NCI-H774 (cell line): Measurements from ENCODE around the gene TXNRD2.

Experiments
- DNase-seq: peaks from one replicate; lab custom pipeline; 2025; lab: John Stamatoyannopoulos, UW

TXNRD2 gene

DNA sequence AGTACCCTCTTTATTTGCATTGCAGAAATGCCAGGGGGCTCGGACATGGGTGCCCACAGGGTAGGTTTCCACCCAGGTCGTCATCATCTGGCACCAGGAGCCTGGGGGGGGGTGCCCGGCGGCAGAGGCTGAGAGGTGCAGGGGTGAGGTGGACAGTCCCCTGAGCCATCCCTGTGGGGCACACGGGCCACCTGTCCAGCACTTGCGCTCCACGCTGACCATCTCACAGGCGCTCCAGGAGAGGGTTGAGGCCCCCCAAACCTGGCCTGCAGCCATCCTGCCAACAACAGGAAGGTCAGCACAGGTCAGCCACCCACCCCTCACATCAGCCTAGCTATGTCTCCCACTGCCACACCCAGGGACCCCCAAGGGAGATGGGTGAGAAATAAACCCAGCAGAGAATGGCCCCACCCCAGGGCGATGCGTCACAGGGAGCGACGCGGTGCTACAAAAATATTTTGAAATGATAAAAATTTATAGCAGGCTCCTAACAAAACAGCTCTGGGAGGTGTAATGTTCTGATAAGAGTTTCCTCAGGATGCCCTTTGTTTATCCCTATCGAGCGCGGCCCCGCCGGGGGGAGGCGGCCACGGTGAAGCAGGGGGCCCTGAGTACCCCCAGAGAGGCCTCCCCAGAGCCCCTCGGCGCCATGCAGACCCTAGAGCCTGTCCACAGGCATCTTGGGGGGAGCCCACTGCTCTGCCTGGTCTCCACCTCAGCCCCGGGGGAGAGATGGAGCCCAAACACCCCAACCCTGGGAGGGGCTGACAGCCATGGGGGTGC lies 65.9 kb downstream of the TXNRD2 start:
- DNase-seq: no peak

DNA sequence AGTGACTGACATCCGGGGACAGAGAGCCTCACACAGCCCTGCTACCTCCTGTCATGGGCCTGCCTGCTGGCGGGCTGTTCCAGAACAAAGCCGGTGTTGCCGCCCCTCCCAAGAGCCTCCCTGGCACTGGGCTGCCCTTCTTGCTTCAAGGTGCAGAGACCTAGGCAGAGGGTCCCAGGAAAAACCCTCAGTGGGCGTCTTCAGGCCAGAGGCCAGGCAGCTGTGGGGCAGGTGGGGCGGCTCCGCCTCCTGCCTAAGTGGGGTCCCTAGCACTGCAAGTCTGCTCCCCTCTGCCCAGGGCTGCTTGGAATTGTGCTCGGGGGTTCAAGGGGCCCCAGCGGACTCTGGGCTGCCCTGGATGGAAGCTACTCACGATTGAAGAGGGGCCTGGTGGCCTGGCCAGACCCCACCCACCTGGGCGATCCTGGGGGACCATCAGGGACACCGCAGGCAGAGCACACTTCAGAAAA lies 66.5 kb downstream of the TXNRD2 start:
- DNase-seq: no peak

DNA sequence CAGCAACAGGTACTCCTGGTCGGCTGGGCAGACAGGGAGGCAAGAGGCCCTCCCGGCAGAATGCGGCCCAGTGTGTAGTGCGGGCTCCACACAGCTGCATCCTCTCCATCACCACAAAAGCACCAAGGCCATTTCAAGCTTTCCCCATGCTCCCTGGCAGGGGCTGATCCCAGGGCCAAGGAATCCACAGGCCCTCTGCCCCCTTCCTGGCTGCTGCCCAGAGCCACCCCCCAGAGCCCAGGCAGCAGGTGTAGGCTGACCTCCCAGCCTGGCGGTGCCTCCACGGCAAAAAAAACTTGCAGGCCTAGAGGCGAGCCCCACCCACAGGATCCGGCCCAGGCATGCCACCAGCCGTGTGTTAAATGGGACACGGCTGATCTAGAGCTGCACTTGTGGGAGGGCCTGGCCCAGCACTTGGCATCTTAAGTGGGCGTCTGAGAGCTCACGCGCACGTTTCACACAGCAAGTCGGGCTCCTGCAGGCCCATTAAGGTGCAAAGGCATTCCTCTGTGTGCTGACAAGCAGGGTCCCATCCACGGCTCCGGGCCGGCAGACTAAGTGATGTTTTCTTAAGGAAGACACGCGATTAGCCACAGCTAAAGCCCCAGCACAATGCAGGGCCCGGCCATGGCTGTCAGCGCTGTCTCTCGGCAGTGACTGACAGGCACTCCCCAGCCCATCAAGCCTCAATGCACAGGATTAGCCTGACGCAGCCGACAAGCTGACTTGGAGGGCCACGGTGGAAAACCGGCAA lies 67.1 kb downstream of the TXNRD2 start:
- DNase-seq: no peak

DNA sequence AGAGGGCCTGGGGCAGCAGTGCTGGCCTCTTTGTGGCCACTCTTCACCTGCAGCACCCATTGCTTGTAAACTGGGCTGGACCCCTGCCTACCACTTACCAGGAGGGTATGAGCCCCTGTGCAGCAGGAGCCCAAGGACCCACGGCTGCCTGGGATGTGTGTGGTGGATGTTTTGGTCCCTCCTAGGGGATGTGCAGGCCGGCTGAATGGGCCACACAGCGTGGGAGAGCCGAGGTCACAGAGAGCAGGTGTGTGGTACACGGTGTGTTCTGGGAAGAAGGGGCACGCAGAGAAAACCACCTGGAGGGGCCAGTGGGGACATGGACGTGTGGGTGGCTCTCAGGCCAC lies 67.7 kb downstream of the TXNRD2 start:
- no peak for DNase-seq

DNA sequence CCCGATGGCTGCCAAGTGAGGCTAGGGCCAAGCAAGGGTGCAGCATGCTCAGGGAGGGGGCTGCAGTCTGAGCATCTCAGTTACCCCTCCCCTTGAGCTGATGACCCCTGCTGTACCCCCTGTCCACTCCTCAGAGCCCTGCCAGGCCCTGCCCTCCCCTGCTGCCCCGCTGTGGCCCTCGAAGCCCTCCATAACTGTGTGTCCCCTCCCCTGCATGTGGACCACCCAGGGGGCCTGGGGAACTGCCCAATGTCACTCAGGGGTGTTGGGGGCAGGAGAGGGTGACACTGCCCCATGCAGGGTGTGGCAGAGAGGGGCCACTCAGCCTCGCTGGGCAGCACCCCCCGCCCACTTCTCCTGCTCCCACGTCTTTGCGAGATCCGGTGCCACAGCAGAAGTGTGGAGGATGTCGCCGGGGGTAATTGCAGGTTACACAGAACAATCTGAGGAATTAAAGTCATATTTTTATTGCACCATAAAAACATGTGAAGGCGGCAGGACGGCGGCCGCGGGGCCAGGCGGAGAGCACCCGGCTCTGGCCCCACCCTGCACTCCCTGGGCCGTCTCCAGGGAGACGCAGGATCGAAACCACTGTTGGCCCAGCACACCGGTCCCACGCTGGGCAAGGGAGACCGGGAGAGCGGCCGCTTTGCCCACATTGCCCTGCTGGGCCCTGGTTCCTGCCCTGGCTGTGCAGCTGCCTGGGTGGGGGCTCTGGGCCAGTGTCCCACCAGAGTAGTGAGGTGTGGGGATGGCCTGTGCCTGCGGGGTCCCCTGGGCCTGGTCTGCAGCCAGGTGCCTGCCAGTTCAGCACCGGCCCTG lies 68.3 kb downstream of the TXNRD2 start:
- no peak for DNase-seq

DNA sequence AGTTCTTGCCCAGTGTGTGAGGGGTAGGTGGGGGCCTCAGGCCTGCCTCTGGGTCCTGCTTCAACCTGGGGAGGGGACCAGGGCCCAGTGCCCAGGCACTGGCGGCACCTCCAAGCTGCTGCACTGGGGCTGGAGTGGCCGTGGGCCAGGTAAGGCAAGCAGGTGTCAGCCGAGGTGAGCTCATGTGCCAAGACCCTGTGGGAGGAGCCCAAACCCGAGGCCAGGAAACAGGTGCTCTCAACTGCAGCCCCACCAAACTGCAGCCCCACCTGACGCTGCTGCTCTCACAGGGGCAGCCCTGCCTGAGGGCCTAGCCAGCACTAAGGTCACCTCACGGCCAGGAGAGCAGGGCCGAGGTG lies 68.9 kb downstream of the TXNRD2 start:
- peak; percentile 43 for DNase-seq

DNA sequence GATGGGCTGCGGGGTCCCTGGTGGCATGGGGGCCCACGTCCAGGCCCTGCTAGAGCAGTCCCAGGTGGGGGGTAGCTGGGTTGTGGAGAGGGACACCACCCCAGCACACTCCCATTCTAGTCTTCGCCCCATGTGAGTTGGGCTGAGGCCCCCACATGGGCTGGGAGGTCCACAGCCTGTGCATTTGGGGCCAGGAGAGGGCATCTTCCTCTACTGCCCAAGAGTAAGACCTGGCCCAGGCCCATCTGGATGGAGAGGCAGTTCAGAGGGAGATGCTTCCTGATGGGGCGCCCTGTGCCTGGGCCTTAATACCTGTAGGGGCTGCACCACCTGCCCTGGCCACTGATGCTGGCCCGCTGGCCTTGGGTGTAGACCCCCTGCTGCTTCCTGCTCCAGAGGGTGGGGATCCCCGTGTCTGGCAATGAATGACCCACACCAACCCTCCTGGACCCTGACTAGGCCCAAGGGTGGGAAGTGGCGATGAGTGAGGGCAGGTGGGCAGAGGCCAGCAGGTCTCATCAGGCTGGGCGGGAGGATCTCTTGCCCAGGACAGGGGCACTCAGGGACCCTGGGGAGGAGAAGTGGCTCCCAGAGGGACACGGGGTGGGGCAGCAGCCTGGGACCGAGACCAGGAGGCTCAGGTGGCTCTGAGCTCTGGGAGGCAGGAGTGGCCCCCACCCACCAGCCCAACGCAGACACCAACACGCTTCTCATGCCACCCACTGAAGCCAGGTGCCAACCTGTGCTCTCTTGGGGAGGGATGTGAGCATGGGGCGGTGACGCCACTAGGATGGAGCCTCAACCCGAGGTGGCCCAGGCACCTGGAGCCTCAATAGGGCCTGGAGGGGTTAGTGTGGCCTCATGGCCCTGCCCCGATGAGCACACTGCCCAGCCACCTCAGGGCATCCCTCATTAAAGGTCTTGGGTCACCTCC lies 69.5 kb downstream of the TXNRD2 start:
- no peak for DNase-seq

DNA sequence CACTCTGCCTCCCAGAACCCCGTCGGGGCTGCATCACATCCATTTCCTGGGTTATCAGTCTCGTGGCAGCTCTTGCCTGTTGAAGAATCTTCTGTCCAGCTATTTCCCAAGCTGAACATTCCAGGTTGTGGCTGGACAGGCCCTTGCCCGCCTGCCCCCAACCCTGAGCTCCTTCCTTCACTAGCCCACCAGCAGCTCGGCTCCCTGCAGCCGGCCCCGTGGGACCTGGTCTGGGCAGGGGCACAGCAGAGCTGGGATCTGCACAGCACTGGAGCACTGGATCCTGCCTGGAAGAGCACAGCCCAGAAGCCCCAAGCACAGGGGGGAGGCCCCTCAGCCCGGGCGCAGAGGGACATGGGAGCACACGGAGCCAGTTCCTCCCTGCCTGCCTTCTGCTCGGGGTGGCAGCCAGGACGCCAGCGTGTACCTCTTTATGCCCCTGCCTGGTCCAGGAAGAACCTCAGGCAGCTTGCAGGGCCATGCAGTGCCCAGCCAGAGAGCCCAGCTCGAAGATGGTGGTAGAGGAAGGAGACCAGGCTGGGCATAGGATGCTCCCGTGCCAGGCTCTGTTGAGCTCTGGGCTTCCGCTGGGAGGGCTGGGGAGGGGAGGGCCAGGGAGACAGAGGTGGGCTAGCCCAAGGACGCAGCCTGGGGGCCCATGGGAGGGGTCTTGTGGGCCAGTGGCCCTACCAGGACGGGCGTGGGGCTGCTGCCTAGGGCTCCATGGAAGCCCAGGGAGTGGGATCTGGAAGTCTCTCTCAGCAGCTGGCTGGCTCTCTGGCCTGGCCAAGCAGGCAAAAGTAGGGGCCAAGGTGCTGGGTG lies 70.4 kb downstream of the TXNRD2 start:
- DNase-seq: no peak

DNA sequence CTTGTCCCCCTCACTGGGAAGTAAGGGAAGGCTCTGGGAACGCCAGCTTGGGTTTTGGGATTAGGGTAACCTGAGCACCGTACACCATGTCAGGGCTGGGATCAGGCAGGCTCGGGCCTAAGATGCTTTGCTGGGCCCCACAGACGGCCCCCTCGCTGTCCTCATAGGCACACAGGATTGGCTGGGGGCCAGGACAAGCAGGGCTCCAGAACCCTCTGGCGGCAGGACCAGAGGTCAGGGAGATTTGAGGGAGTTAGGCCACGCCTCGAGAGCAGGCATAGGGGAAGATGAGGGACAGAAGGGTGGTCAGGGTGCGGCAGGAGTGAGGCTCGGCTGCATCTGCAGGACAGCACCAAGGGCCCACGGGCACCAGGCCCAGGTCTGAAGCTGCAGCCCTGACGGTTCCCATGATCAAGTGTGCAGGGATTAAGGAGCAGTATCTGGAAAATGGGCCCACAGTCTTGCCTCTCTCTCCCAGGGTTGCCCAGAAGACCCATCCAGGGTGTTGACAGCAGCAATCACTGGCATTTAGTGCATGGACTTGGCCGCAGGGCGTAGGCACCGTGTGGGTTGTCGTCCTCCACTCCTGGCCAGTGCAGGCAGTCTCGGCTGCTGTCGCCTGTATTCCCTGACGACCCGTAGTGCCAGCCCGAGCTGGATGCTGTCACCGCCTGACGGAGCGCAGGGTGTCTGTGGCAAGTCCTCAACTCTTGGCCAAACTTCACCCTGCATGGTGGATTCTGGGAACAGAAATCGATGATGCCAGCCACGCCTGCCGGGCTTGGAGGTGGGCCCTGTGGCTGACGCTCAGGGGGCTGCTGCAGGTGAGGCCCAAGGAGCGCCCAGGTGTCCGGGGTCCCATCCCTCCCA lies 71.2 kb downstream of the TXNRD2 start:
- no peak for DNase-seq

DNA sequence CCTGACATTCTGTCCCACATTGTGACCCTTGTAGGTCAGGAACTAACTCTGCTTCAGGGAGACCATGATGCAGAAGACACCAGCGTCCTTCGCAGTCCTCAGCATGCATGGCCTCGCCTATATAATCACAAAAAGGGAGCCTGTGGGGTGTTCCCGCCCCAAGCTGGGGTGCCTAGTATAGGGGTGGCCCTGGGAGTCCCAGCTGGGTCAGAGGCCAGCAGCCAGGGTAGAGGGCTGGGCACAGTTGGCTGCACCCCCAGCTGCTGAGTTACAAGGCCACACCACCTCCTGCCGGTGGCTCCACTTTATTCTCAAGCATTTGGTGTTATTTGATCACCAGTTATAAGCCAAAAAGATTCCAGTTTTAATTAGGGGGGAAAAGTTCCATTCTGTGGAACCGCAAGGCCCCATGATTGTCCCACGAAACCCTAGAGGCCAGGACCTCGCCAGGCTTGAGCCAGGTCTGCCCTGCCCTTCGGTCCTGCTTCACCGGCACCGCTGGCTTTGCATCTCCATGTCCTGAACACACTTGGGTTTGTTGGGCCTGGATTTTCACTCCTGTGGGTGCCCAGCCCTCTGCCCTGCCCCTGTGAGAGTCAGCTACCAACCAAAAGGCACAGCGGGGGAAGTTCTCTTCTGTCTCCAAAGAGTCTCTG lies 72.0 kb downstream of the TXNRD2 start:
- DNase-seq: no peak

DNA sequence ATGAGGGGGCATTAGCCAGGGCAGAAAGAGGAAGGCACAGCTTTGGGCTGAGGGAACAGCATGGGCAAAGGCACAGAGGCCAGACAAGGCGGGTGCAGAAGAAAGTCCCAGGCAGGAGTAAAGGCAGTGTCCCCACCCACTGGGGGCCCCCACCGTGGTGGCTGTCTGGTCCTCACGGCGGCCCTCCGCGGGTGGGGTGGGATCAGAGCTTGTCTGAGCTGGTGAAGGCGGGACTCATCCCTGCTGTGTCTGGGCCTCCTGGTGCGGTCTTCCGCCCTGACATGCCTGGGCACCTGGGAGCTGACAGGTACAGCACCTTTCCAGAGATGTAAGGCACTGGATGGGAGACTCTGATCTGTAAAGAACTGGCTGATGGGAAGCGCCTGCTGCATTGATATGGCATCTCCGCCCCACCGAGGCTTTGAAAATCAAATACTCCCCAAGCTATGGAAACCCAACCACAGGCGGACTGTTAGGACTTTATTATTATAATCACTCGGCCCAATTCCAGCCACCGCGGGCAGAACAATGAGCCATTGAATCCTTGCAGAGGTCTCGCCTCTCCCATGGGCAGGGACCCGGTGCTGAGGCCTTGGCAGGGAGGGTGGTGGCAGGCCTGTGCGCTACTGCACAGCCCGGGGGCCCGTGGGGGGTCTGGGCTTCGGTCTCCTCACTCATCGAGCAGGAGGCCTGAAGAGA lies 72.7 kb downstream of the TXNRD2 start:
- DNase-seq: no peak

DNA sequence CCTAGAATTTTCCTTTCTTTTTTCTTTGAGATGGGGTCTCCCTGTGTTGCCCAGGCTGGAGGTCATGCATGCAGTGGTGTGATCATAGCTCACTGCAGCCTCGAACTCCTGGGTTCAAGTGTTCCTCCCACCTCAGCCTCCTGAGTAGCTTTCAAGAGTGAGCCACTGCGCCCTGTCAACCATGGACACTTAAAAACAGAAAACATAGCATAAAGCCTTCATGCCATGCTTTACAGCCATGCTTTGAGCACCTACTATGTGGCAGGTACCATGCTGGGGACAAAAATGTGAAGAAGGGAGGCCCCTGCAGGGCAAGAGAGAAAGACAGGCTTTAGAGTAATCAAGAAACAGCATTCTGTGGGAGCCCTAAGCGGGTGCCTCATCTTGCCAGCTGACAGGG lies 73.3 kb downstream of the TXNRD2 start:
- no peak for DNase-seq

DNA sequence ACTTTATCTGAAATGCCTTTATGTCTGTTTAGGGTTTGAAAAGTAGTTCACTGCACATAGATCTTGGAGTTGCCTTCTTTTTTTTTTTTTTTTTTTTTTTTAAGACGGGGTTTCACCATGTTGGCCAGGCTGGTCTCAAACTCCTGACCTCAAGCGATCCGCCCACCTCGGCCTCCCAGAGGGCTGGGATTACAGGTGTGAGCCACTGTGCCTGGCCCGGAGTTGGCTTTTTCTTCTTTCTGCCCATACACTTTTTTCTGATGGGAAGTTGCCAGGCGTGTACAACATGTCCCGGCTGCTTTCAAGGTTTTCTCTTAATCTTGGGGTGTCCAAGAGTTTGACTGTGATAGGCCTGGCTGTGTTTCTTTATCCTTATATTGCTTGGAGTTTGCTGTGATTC lies 74.0 kb downstream of the TXNRD2 start:
- no peak for DNase-seq

DNA sequence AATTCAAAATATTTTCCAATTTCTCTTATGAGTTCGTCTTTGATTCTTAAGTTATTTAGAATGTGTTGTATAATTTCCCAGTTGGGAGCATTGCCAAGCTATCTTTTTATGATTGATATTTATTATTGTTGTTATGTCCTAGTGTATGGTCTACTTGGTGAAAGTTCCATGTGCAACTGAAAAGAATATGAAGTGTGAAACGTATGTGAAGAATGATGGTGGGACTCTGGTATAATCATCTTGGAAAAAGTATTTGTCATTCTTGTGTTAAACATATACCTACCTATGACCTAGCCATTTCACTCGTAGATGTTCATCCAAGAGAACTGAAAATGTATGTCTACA lies 75.0 kb downstream of the TXNRD2 start:
- no peak for DNase-seq

DNA sequence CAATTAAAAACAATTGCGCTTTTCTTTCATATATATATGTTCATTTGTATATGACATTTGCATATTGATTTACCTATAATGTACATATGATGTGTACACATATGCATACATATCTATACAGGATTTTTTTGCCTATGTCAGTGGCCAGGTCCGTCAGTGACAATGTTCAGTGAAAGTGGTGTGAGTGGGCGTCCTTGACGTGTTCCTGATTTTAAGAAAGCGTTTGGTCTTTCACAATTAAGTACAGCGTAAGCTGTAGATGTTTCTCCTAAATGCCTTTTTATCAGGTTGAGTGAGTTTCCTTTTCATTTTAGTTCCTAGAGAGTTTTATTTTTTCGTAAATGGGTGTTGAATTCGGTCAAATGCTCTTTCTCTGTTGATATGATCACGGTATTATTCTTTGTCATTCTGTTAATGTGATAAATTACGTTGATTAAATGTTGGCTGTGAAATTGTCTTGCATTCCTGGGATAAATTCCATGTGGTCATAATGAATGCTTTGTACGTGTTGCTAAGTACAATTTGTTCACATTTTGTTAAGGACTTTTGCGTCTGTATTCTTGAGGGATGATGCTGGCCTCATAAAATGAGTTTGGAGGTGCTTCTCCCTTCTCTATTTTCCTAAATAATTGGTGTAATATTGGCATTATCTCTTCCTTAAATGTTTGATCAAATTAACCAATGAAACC lies 76.3 kb downstream of the TXNRD2 start:
- no peak for DNase-seq

DNA sequence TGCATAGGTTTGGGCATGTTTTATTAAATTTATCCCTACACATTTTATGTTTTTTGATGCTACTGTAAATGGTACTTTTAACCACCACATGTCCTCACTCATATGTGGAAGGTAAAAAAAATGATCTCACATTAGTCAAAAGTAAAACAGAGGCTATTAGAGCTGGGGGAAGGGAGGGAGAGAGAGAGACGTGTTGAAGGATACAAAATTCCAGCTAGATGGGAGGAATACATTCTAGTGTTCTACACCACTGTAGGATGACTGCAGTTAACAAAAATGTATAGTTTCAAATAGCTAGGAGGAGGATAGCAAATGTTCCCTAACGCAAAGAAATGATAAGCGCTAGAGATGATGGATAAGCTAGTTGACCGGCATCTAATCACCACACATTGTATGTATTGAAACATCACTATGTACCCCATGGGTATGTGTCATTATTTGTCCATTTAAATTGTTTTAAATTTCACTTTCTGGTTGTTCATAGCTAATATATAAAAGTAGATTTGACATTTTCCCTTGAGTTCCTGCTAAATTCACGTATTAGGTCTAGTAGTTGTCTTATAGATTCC lies 77.0 kb downstream of the TXNRD2 start:
- DNase-seq: no peak

DNA sequence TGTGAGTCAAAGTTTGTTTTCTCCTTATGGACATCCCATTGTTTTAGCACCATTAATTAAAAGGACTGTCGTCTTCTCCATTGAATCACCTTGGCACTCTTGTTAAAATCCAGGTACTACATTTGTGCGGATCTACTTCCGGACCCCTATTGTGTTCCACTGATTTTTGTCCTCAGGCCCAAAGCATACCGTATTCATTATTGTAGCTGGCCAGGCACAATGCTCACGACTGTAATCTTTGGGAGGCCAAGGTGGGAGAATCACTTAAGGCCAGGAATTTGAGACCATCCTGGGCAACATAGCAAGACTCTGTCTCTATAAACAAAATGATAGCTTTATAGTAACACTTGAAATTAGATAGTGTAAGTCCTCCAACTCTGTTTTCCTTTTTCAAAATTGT lies 78.0 kb downstream of the TXNRD2 start:
- no peak for DNase-seq
